ENCODE data around the gene PIR. TPM values are rescaled to one million over a fixed set of nuclear protein-coding genes. Genes with fewer than 3 reads are reported as not detected.

PIR gene
- total RNA-seq, 6 experiments from 2014 or later: 13.3 to 42.1 (median 23.1) TPM

- WGBS (ENCODE audit: insufficient coverage, low coverage, low lambda C conversion rate, missing lambda C conversion rate): 75% methylated on average over 1 of the region's 1 CpG
- Histone ChIP-seq H3K4me1 (no peaks in the 10 kb centered on the region), H3K27ac (no peak overlapping the region), H3K4me3 (no peak overlapping the region), H3K27me3 (peaks cover 0 to 4% of the 10 kb centered on the region in 2 donors), H3K36me3 (no peaks in the 10 kb centered on the region), H3K9me3 (no peaks in the 10 kb centered on the region)
- no peak for ATAC-seq
- DNase-seq: no peak
- intact Hi-C loops (cut with DNase I): no loop called here
- TF ChIP-seq CTCF (IDR thresholded peaks at IDR 0.05) (no peak), POLR2A (IDR thresholded peaks at IDR 0.05) (no peak)
Measured at GRCh38 chrX:15504661-15505060, 11.5 kb upstream of the PIR start.

GRCh38 chrX:15501506-15501905 lies 8.4 kb upstream of the PIR start:
- 45% methylated on average over 3 of the region's 9 CpGs for WGBS (ENCODE audit: insufficient coverage, low coverage, low lambda C conversion rate, missing lambda C conversion rate)

GRCh38 chrX:15500497-15500966 lies 7.4 kb upstream of the PIR start, which contains the start of gene BMX:
TSS of gene BMX (plus strand) at chrX:15500807. CDS start at chrX:15508354, 7,547 bp downstream.
- no peak for TF ChIP-seq CTCF (IDR thresholded peaks at IDR 0.05)
- WGBS (ENCODE audit: insufficient coverage, low coverage, low lambda C conversion rate, missing lambda C conversion rate): 60% methylated on average over 15 of the region's 18 CpGs

More at GRCh38 chrX:15501506-15501905, 8.4 kb upstream of the PIR start:
- Histone ChIP-seq H3K27ac (no peak overlapping the region), H3K4me3 (no peak overlapping the region), H3K27me3 (no peaks in the 10 kb centered on the region), H3K36me3 (no peaks in the 10 kb centered on the region), H3K4me1 (no peaks in the 10 kb centered on the region), H3K9me3 (no peaks in the 10 kb centered on the region)
- TF ChIP-seq CTCF (IDR thresholded peaks at IDR 0.05): no peak
- ATAC-seq: no peak
- DNase-seq: no peak
- intact Hi-C loops (cut with DNase I): no loop called here

GRCh38 chrX:15499976-15500375 lies 6.8 kb upstream of the PIR start:
- Histone ChIP-seq H3K36me3 (no peaks in the 10 kb centered on the region), H3K4me1 (no peaks in the 10 kb centered on the region), H3K4me3 (no peak overlapping the region), H3K27ac (no peak overlapping the region), H3K27me3 (no peaks in the 10 kb centered on the region), H3K9me3 (no peaks in the 10 kb centered on the region)
- no peak for DNase-seq
- WGBS (ENCODE audit: insufficient coverage, low coverage, low lambda C conversion rate, missing lambda C conversion rate): 65% methylated on average over 3 of the region's 3 CpGs
- ATAC-seq: no peak
- intact Hi-C loops (cut with DNase I): no loop called here
- TF ChIP-seq POLR2A (IDR thresholded peaks at IDR 0.05) (no peak), CTCF (IDR thresholded peaks at IDR 0.05) (no peak)

More at GRCh38 chrX:15500497-15500966, 7.4 kb upstream of the PIR start, which contains the start of gene BMX:
- Histone ChIP-seq H3K36me3 (no peaks in the 10 kb centered on the region), H3K27me3 (no peaks in the 10 kb centered on the region), H3K27ac (no peak within 1 kb of the TSS), H3K4me3 (no peak within 1 kb of the TSS), H3K4me1 (no peaks in the 10 kb centered on the region), H3K9me3 (no peaks in the 10 kb centered on the region)
- intact Hi-C loops (cut with DNase I): no loop called here
- ATAC-seq (peak in 2 of 4 donors; percentile 17 to 49), DNase-seq (peak in 2 of 3 donors; percentile 27 to 52)

GRCh38 chrX:15498741-15499140 lies 5.6 kb upstream of the PIR start:
- 48% methylated on average over 2 of the region's 2 CpGs for WGBS (ENCODE audit: insufficient coverage, low coverage, low lambda C conversion rate, missing lambda C conversion rate)
- no peak for ATAC-seq

More at GRCh38 chrX:15498741-15499140, 5.6 kb upstream of the PIR start:
- no peak overlapping the region for H3K27ac ChIP-seq
- intact Hi-C loops (cut with DNase I): no loop called here
- H3K4me1 ChIP-seq: no peaks in the 10 kb centered on the region
- H3K4me3 ChIP-seq: no peak overlapping the region
- H3K9me3 ChIP-seq: no peaks in the 10 kb centered on the region
- DNase-seq: no peak
- no peak for TF ChIP-seq CTCF (IDR thresholded peaks at IDR 0.05)
- TF ChIP-seq POLR2A (IDR thresholded peaks at IDR 0.05): no peak
- H3K36me3 ChIP-seq: no peaks in the 10 kb centered on the region
- no peaks in the 10 kb centered on the region for H3K27me3 ChIP-seq
